Trophoblast cell (in vitro differentiated cells and primary cell): ENCODE data around the gene RAB14.
A peak's percentile ranks its signal among the peaks of the same experiment; 100 is the strongest.

Source experiments
- DNase-seq, 2 donors: peaks; one replicate each; pipeline ENCODE4 v3.0.0-alpha.2; 2016
- H2AFZ ChIP-seq: 2 replicates; pipeline ENCODE4 v1.6.1; 2013; ENCODE audit warnings: low read length, moderate library complexity, mild to moderate bottlenecking; ENCODE audit not compliant: insufficient read depth, poor library complexity
- H2AK5ac ChIP-seq: 2 replicates; pipeline ENCODE4 v1.6.1; 2013; ENCODE audit warnings: mild to moderate bottlenecking, low read length
- H2BK120ac ChIP-seq: 2 replicates; pipeline ENCODE4 v1.6.1; 2013; ENCODE audit warnings: low read length, mild to moderate bottlenecking, moderate library complexity; ENCODE audit not compliant: insufficient read depth, poor library complexity
- H2BK12ac ChIP-seq: 2 replicates; pipeline ENCODE4 v1.6.1; 2013; ENCODE audit warnings: mild to moderate bottlenecking, low read length, moderate library complexity
- H2BK5ac ChIP-seq: 2 replicates; pipeline ENCODE4 v1.6.1; 2013; ENCODE audit warnings: low read length, low read depth, moderate library complexity, mild to moderate bottlenecking; ENCODE audit not compliant: poor library complexity
- H3K14ac ChIP-seq: 2 replicates; pipeline ENCODE4 v1.6.1; 2013; ENCODE audit warnings: mild to moderate bottlenecking, low read length
- H3K18ac ChIP-seq: 2 replicates; pipeline ENCODE4 v1.6.1; 2013; ENCODE audit warnings: mild to moderate bottlenecking, low read length
- H3K23ac ChIP-seq: 2 replicates; pipeline ENCODE4 v1.6.1; 2013; ENCODE audit warnings: low read length
- H3K27ac ChIP-seq: 2 replicates; pipeline ENCODE4 v1.5.1; 2013; ENCODE audit warnings: low read depth, mild to moderate bottlenecking, inconsistent platforms, low read length, moderate library complexity
- H3K27me3 ChIP-seq: 2 replicates; pipeline ENCODE4 v1.6.1; 2013; ENCODE audit warnings: inconsistent platforms, mild to moderate bottlenecking, low read length, moderate library complexity; ENCODE audit not compliant: insufficient read depth
- H3K36me3 ChIP-seq, 2 experiments: 1 replicate in 1 of 2; 2 replicates in 1 of 2; pipeline ENCODE4 v1.6.1; 2013; ENCODE audit warnings: low read length in 2 of 2, mild to moderate bottlenecking in 2 of 2, moderate library complexity in 1 of 2; ENCODE audit not compliant: insufficient read depth in 2 of 2, control insufficient read depth in 1 of 2
- H3K4ac ChIP-seq: 2 replicates; pipeline ENCODE4 v1.6.1; 2013; ENCODE audit warnings: low read depth, mild to moderate bottlenecking, low read length, moderate library complexity
- H3K4me1 ChIP-seq, 2 experiments: 1 replicate in 1 of 2; 2 replicates in 1 of 2; pipeline ENCODE4 v1.6.1; 2013; ENCODE audit warnings: low read length in 2 of 2, mild to moderate bottlenecking in 2 of 2, moderate library complexity in 1 of 2; ENCODE audit not compliant: insufficient read depth in 2 of 2, control insufficient read depth in 1 of 2
- H3K4me2 ChIP-seq: 2 replicates; pipeline ENCODE4 v1.6.1; 2013; ENCODE audit warnings: inconsistent platforms, mild to moderate bottlenecking, low read length, moderate library complexity
- H3K4me3 ChIP-seq: 2 replicates; pipeline ENCODE4 v1.5.1; 2013; ENCODE audit warnings: mild to moderate bottlenecking, low read depth, low read length, inconsistent platforms
- H3K79me1 ChIP-seq: one replicate; pipeline ENCODE4 v1.6.1; 2013; ENCODE audit warnings: low read length
- H3K79me2 ChIP-seq: 2 replicates; pipeline ENCODE4 v1.6.1; 2013; ENCODE audit warnings: low read length, mild to moderate bottlenecking; ENCODE audit not compliant: control insufficient read depth, insufficient read depth, poor library complexity
- H3K9ac ChIP-seq: 2 replicates; pipeline ENCODE4 v1.6.1; 2013; ENCODE audit warnings: mild to moderate bottlenecking, low read length
- H3K9me3 ChIP-seq: 2 replicates; pipeline ENCODE4 v1.6.1; 2013; ENCODE audit warnings: low read depth, mild to moderate bottlenecking, control low read depth, inconsistent platforms, low read length; ENCODE audit not compliant: insufficient read depth
- H4K12ac ChIP-seq: 2 replicates; pipeline ENCODE4 v1.6.1; 2013; ENCODE audit warnings: low read depth, mild to moderate bottlenecking, low read length, moderate library complexity
- H4K8ac ChIP-seq: 2 replicates; pipeline ENCODE4 v1.6.1; 2013; ENCODE audit warnings: low read depth, mild to moderate bottlenecking, low read length, moderate library complexity
- H4K91ac ChIP-seq: one replicate; pipeline ENCODE4 v1.6.1; 2013; ENCODE audit warnings: low read depth, mild to moderate bottlenecking, low read length, moderate library complexity
- WGBS: extraction: QIAGEN DNeasy Blood & Tissue Kit; methylation state at CpG from one replicate; pipeline ENCODE4 v1.1.7; 2013; ENCODE audit warnings: missing lambda C conversion rate; ENCODE audit not compliant: insufficient read length, insufficient coverage; ENCODE audit errors: extremely low coverage; 5-methylcytosine and 5-hydroxymethylcytosine counted together

The RAB14 gene

GRCh38 chr9:121144482-121144881 lies 57.2 kb downstream of the RAB14 start:
- Histone ChIP-seq H3K4ac (no peak overlapping the region), H3K14ac (no peak overlapping the region), H3K4me1 (no peaks in the 10 kb centered on the region), H2BK12ac (no peak overlapping the region), H2AFZ (no peak overlapping the region), H2AK5ac (no peak overlapping the region), H4K91ac (no peak overlapping the region), H4K12ac (no peak overlapping the region), H3K27ac (no peak overlapping the region), H3K27me3 (no peaks in the 10 kb centered on the region), H3K79me1 (no peaks in the 10 kb centered on the region), H3K4me2 (no peak overlapping the region), H3K36me3 (peaks cover 1 to 16% of the 10 kb centered on the region in 2 experiments), H3K18ac (no peak overlapping the region), H2BK5ac (no peak overlapping the region), H2BK120ac (no peak overlapping the region), H4K8ac (no peak overlapping the region), H3K23ac (no peak overlapping the region), H3K79me2 (no peaks in the 10 kb centered on the region), H3K9ac (no peak overlapping the region), H3K9me3 (no peaks in the 10 kb centered on the region), H3K4me3 (no peak overlapping the region)
- DNase-seq = no peak
- no CpG with 5 or more reads among the region's 2 CpGs for WGBS

GRCh38 chr9:121143771-121144170 lies 57.9 kb downstream of the RAB14 start:
- no peak overlapping the region for H2AFZ ChIP-seq
- H2BK120ac ChIP-seq = no peak overlapping the region
- no peak overlapping the region for H2BK12ac ChIP-seq
- H3K4me1 ChIP-seq = no peaks in the 10 kb centered on the region
- no peak overlapping the region for H3K4me3 ChIP-seq
- H3K36me3 ChIP-seq = peaks cover 1 to 13% of the 10 kb centered on the region in 2 experiments
- WGBS = no CpG with 5 or more reads among the region's 2 CpGs
- no peak overlapping the region for H3K23ac ChIP-seq
- no peaks in the 10 kb centered on the region for H3K79me1 ChIP-seq
- no peak overlapping the region for H4K12ac ChIP-seq
- no peak overlapping the region for H3K4ac ChIP-seq
- H2AK5ac ChIP-seq = no peak overlapping the region
- no peak overlapping the region for H3K14ac ChIP-seq
- H3K9me3 ChIP-seq = no peaks in the 10 kb centered on the region
- no peak overlapping the region for H3K27ac ChIP-seq
- H4K91ac ChIP-seq = no peak overlapping the region
- H3K27me3 ChIP-seq = no peaks in the 10 kb centered on the region
- no peak overlapping the region for H3K9ac ChIP-seq
- no peak for DNase-seq
- H3K4me2 ChIP-seq = no peak overlapping the region
- H2BK5ac ChIP-seq = no peak overlapping the region
- H4K8ac ChIP-seq = no peak overlapping the region
- H3K18ac ChIP-seq = no peak overlapping the region
- no peaks in the 10 kb centered on the region for H3K79me2 ChIP-seq

- no CpG with 5 or more reads among the region's 1 CpG for WGBS
- Histone ChIP-seq H4K8ac (no peak overlapping the region), H3K14ac (no peak overlapping the region), H2BK5ac (no peak overlapping the region), H3K27ac (no peak overlapping the region), H4K91ac (no peak overlapping the region), H3K23ac (no peak overlapping the region), H2AK5ac (no peak overlapping the region), H3K4me1 (no peaks in the 10 kb centered on the region), H3K36me3 (peaks cover 0 to 12% of the 10 kb centered on the region in 2 experiments), H2BK12ac (no peak overlapping the region), H3K18ac (no peak overlapping the region), H3K9ac (no peak overlapping the region), H3K4ac (no peak overlapping the region), H2AFZ (no peak overlapping the region), H3K4me3 (no peak overlapping the region), H3K4me2 (no peak overlapping the region), H3K9me3 (no peaks in the 10 kb centered on the region), H3K79me1 (no peaks in the 10 kb centered on the region), H3K27me3 (no peaks in the 10 kb centered on the region), H4K12ac (no peak overlapping the region), H3K79me2 (no peaks in the 10 kb centered on the region), H2BK120ac (no peak overlapping the region)
- DNase-seq = peak in 1 of 2 donors; percentile 73
These were observed 60.0 kb downstream of the RAB14 start for GRCh38 chr9:121141706-121142105.

GRCh38 chr9:121141306-121141705 lies 60.4 kb downstream of the RAB14 start:
- no peak for DNase-seq

More at GRCh38 chr9:121141306-121141705, 60.4 kb downstream of the RAB14 start:
- WGBS = no CpG with 5 or more reads among the region's 1 CpG
- no peak overlapping the region for H2BK120ac ChIP-seq
- no peak overlapping the region for H3K4me2 ChIP-seq
- H3K27ac ChIP-seq = no peak overlapping the region
- no peak overlapping the region for H3K4me3 ChIP-seq
- no peak overlapping the region for H4K8ac ChIP-seq
- H3K9ac ChIP-seq = no peak overlapping the region
- H2AFZ ChIP-seq = no peak overlapping the region
- peaks cover 0 to 12% of the 10 kb centered on the region in 2 experiments for H3K36me3 ChIP-seq
- no peak overlapping the region for H3K23ac ChIP-seq
- no peak overlapping the region for H4K91ac ChIP-seq
- no peak overlapping the region for H3K18ac ChIP-seq
- H3K4me1 ChIP-seq = no peaks in the 10 kb centered on the region
- no peaks in the 10 kb centered on the region for H3K79me1 ChIP-seq
- H2AK5ac ChIP-seq = no peak overlapping the region
- H2BK12ac ChIP-seq = no peak overlapping the region
- H4K12ac ChIP-seq = no peak overlapping the region
- H2BK5ac ChIP-seq = no peak overlapping the region
- H3K4ac ChIP-seq = no peak overlapping the region
- H3K27me3 ChIP-seq = no peaks in the 10 kb centered on the region
- no peak overlapping the region for H3K14ac ChIP-seq
- H3K79me2 ChIP-seq = no peaks in the 10 kb centered on the region
- no peaks in the 10 kb centered on the region for H3K9me3 ChIP-seq
